ENCODE data around the gene NTMT1.
A peak's percentile ranks its signal among the peaks of the same experiment; 100 is the strongest.

Gene NTMT1

GRCh38 chr9:129639756-129640085, 13.8 kb downstream of the NTMT1 start:
- 89 to 94% methylated on average over 12 of the region's 12 CpGs for WGBS, 2 experiments (ENCODE audit: insufficient coverage in 2 of 2)
- Histone ChIP-seq H3K36me3 (ENCODE audit: control insufficient read depth, insufficient read depth, low read length) (peaks cover 53% of the 10 kb centered on the region), H3K4me3 (ENCODE audit: extremely low read depth, insufficient read depth, low read length, poor library complexity, severe bottlenecking) (no peak overlapping the region), H3K4me1 (ENCODE audit: control insufficient read depth, insufficient read depth, low read length, poor library complexity, severe bottlenecking) (peaks cover 8% of the 10 kb centered on the region), H3K9me3 (ENCODE audit: control insufficient read depth, low read length) (no peaks in the 10 kb centered on the region), H3K27ac (ENCODE audit: low read depth, low read length, severe bottlenecking) (no peak overlapping the region)

DNA sequence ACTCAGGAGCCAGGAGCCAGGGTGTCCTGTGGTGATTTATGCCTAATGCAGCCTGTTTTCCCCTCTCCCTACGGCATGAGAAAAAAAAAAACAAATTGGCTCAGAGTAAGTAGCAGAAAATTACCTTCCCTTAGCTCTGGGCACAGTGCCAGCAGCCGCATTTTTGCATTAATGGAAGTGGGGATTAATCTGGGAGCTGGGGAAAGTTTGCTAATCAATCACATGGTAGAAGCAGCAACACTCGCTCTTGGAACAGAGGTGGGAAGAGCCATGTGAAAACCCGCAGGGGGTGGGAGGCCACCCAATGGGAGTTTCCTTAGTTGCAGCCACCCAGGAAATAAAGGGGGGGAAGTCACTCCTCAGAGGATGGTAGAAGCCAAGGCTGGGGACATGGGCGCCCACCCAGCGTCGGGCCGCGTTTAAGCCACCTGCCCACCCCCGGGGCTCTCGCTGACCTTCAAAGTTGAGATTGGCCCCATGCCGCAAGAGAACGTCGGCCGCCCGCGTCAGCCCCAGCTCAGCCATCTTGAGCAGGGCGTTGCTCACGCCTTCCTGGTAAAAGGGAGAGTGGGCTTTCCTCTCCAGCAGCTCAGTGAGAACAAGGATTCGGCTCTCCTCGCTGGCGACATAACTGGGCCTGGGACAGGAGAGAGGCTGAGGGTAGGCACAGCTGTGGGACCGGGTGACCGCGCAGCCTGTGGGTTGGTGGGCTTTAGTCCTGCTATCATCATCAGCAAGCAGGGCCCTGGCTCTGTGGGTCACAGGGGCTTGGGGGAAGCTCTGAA, 14.3 kb downstream of the NTMT1 start:
- Histone ChIP-seq H3K4me1 (ENCODE audit: control insufficient read depth, insufficient read depth, low read length, poor library complexity, severe bottlenecking) (peaks cover 8% of the 10 kb centered on the region), H3K36me3 (ENCODE audit: control insufficient read depth, insufficient read depth, low read length) (peaks cover 47% of the 10 kb centered on the region), H3K9me3 (ENCODE audit: control insufficient read depth, low read length) (no peaks in the 10 kb centered on the region), H3K4me3 (ENCODE audit: extremely low read depth, insufficient read depth, low read length, poor library complexity, severe bottlenecking) (peak overlapping the region; percentile 100), H3K27ac (ENCODE audit: low read depth, low read length, severe bottlenecking) (no peak overlapping the region)
- 92 to 95% methylated on average over 21 of the region's 25 CpGs for WGBS, 2 experiments (ENCODE audit: insufficient coverage in 2 of 2)

GRCh38 chr9:129640871-129641749, 15.1 kb downstream of the NTMT1 start:
- no peak overlapping the region for H3K27ac ChIP-seq (ENCODE audit: low read depth, low read length, severe bottlenecking)
- peaks cover 39% of the 10 kb centered on the region for H3K36me3 ChIP-seq (ENCODE audit: control insufficient read depth, insufficient read depth, low read length)
- H3K9me3 ChIP-seq (ENCODE audit: control insufficient read depth, low read length), result no peaks in the 10 kb centered on the region
- 26% methylated on average over 37 to 38 of the region's 44 CpGs for WGBS, 2 experiments (ENCODE audit: insufficient coverage in 2 of 2)
- peaks cover 8% of the 10 kb centered on the region for H3K4me1 ChIP-seq (ENCODE audit: control insufficient read depth, insufficient read depth, low read length, poor library complexity, severe bottlenecking)
- H3K4me3 ChIP-seq (ENCODE audit: extremely low read depth, insufficient read depth, low read length, poor library complexity, severe bottlenecking), result peak overlapping the region; percentile 100

DNA sequence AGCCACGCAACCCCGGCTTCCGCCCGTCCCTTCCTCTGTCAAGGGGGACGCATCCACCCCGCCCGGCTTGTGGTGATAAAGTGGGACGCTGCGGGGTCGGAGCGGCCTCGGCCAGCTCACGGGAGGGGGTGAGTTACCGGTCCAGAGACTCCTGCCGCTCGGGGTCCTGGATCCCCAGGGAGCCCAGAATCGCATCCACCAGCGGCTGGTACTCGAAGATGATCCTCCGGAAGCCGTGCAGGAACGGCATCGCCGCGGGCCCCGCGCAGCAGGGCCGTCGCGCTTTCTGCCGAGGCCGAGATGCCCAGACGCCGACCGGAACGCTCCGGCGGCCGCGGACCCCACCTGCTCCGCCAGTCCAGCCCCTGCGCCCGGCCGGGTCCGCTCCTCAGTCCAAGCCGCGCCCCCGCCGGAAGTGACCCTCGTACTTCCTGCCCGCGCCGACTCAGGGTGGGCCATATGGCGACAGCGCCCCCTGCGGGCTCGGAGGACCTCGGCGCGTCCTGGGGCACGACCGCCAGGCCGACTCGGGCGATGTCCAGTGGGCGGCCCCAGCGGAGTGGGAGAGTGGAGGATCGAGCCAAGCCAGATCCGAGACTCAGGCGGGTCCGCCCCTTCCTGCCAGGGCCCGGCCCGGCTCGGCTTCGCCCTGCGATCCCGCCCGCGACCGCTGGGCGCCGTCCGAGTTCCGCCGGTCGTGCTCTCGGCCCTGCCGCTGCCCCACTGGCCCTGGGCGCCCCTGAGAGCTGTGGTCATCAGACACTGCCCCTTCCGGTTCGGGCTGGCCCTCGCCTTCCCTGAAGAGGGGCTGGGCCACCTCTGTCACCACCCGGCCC, 16.0 kb downstream of the NTMT1 start, which contains the start of gene ASB6:
Gene ASB6, minus strand, starts transcription at position 402 of the 836 bp plus-strand sequence. Its CDS starts 152 bp downstream, at position 250.
- H3K4me3 ChIP-seq (ENCODE audit: extremely low read depth, insufficient read depth, low read length, poor library complexity, severe bottlenecking), result peak within 1 kb of the TSS; percentile 100
- WGBS, 2 experiments (ENCODE audit: insufficient coverage in 2 of 2), result 0% methylated on average over 81 to 92 of the region's 93 CpGs
- peak within 1 kb of the TSS; percentile 53 for H3K27ac ChIP-seq (ENCODE audit: low read depth, low read length, severe bottlenecking)
- peaks cover 33% of the 10 kb centered on the region for H3K36me3 ChIP-seq (ENCODE audit: control insufficient read depth, insufficient read depth, low read length)
- peaks cover 8% of the 10 kb centered on the region for H3K4me1 ChIP-seq (ENCODE audit: control insufficient read depth, insufficient read depth, low read length, poor library complexity, severe bottlenecking)
- no peaks in the 10 kb centered on the region for H3K9me3 ChIP-seq (ENCODE audit: control insufficient read depth, low read length)

- WGBS, 2 experiments (ENCODE audit: insufficient coverage in 2 of 2), result 81 to 92% methylated on average over 3 to 5 of the region's 10 CpGs
- no peak overlapping the region for H3K27ac ChIP-seq (ENCODE audit: low read depth, low read length, severe bottlenecking)
These were observed 17.7 kb downstream of the NTMT1 start for GRCh38 chr9:129643706-129644105.

GRCh38 chr9:129644365-129644764, 18.4 kb downstream of the NTMT1 start:
- peaks cover 17% of the 10 kb centered on the region for H3K4me1 ChIP-seq (ENCODE audit: control insufficient read depth, insufficient read depth, low read length, poor library complexity, severe bottlenecking)
- peaks cover 9% of the 10 kb centered on the region for H3K36me3 ChIP-seq (ENCODE audit: control insufficient read depth, insufficient read depth, low read length)
- 87 to 95% methylated on average over 5 to 8 of the region's 11 CpGs for WGBS, 2 experiments (ENCODE audit: insufficient coverage in 2 of 2)
- H3K9me3 ChIP-seq (ENCODE audit: control insufficient read depth, low read length), result no peaks in the 10 kb centered on the region
- no peak overlapping the region for H3K27ac ChIP-seq (ENCODE audit: low read depth, low read length, severe bottlenecking)
- no peak overlapping the region for H3K4me3 ChIP-seq (ENCODE audit: extremely low read depth, insufficient read depth, low read length, poor library complexity, severe bottlenecking)

More at GRCh38 chr9:129643706-129644105, 17.7 kb downstream of the NTMT1 start:
- Histone ChIP-seq H3K9me3 (ENCODE audit: control insufficient read depth, low read length) (no peaks in the 10 kb centered on the region), H3K36me3 (ENCODE audit: control insufficient read depth, insufficient read depth, low read length) (peaks cover 16% of the 10 kb centered on the region), H3K4me1 (ENCODE audit: control insufficient read depth, insufficient read depth, low read length, poor library complexity, severe bottlenecking) (peaks cover 15% of the 10 kb centered on the region), H3K4me3 (ENCODE audit: extremely low read depth, insufficient read depth, low read length, poor library complexity, severe bottlenecking) (no peak overlapping the region)

GRCh38 chr9:129644902-129645301, 18.9 kb downstream of the NTMT1 start:
- Histone ChIP-seq H3K9me3 (ENCODE audit: control insufficient read depth, low read length) (no peaks in the 10 kb centered on the region), H3K4me3 (ENCODE audit: extremely low read depth, insufficient read depth, low read length, poor library complexity, severe bottlenecking) (no peak overlapping the region), H3K27ac (ENCODE audit: low read depth, low read length, severe bottlenecking) (no peak overlapping the region), H3K4me1 (ENCODE audit: control insufficient read depth, insufficient read depth, low read length, poor library complexity, severe bottlenecking) (peaks cover 17% of the 10 kb centered on the region), H3K36me3 (ENCODE audit: control insufficient read depth, insufficient read depth, low read length) (peaks cover 4% of the 10 kb centered on the region)
- WGBS, 2 experiments (ENCODE audit: insufficient coverage in 2 of 2), result 82 to 90% methylated on average over 17 of the region's 17 CpGs

DNA sequence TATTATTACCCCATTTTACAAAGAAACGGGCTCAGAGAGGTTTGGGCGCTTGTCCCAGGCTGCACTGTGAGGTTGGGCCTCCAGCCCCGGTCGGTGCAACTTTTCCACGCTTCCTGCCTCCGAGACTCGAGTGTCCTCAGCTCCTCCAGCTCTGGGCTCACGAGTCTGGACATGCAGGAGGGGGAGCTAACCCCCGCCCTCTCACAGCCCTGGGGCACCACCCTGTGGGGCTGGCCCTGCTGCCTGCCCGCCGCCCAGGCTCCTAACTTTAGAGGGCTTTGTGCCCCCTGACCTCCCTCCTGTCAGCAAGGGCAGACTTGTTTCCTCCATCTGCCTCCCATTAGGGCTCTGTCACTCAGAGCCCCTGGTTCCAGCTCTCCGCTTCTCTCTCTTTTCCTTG, 20.3 kb downstream of the NTMT1 start:
- Histone ChIP-seq H3K36me3 (ENCODE audit: control insufficient read depth, insufficient read depth, low read length) (no peaks in the 10 kb centered on the region), H3K4me3 (ENCODE audit: extremely low read depth, insufficient read depth, low read length, poor library complexity, severe bottlenecking) (no peak overlapping the region), H3K27ac (ENCODE audit: low read depth, low read length, severe bottlenecking) (no peak overlapping the region), H3K4me1 (ENCODE audit: control insufficient read depth, insufficient read depth, low read length, poor library complexity, severe bottlenecking) (peaks cover 10% of the 10 kb centered on the region), H3K9me3 (ENCODE audit: control insufficient read depth, low read length) (no peaks in the 10 kb centered on the region)
- WGBS, 2 experiments (ENCODE audit: insufficient coverage in 2 of 2), result 81 to 90% methylated on average over 6 to 11 of the region's 12 CpGs

DNA sequence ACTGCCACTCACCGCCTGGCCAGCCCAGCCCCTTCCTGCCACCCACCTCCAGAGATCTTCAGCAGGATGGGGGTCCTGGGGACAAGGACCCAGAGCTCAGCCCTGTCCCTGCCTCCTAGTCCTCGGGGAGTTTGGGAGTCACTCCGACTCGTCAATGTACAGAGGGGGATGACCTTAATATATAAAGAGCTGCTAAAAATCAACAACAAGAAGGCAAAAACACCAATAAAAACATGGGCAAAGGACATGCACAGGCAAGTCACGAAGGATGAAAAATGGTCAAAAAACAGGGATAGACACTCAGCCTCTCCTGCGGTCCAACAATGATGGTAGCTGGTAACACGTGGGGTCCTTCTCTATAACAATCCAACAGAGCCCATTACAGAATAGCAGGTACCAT, 20.7 kb downstream of the NTMT1 start:
- 100% methylated on average over 1 to 2 of the region's 7 CpGs for WGBS, 2 experiments (ENCODE audit: insufficient coverage in 2 of 2)
- H3K36me3 ChIP-seq (ENCODE audit: control insufficient read depth, insufficient read depth, low read length), result no peaks in the 10 kb centered on the region
- no peak overlapping the region for H3K4me3 ChIP-seq (ENCODE audit: extremely low read depth, insufficient read depth, low read length, poor library complexity, severe bottlenecking)
- peaks cover 10% of the 10 kb centered on the region for H3K4me1 ChIP-seq (ENCODE audit: control insufficient read depth, insufficient read depth, low read length, poor library complexity, severe bottlenecking)
- H3K27ac ChIP-seq (ENCODE audit: low read depth, low read length, severe bottlenecking), result no peak overlapping the region
- H3K9me3 ChIP-seq (ENCODE audit: control insufficient read depth, low read length), result no peaks in the 10 kb centered on the region

DNA sequence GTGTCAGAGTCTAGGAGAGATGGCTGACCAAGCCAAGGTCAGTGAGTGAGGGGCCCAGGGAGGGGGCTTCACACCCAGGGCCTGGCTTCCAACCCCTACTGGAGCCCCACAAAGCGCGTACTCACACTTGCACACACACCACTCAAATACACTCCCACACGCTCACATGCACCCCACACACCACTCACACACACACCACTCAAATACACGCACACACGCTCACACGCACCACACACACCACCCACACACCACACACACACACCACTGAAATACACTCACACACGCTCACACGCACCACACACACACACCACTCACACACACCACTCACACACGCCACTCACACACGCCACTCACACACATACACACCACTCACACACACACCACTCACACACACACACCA, 21.7 kb downstream of the NTMT1 start:
- Histone ChIP-seq H3K27ac (ENCODE audit: low read depth, low read length, severe bottlenecking) (no peak overlapping the region), H3K9me3 (ENCODE audit: control insufficient read depth, low read length) (no peaks in the 10 kb centered on the region), H3K4me3 (ENCODE audit: extremely low read depth, insufficient read depth, low read length, poor library complexity, severe bottlenecking) (no peak overlapping the region), H3K36me3 (ENCODE audit: control insufficient read depth, insufficient read depth, low read length) (no peaks in the 10 kb centered on the region), H3K4me1 (ENCODE audit: control insufficient read depth, insufficient read depth, low read length, poor library complexity, severe bottlenecking) (peaks cover 10% of the 10 kb centered on the region)
- WGBS, 2 experiments (ENCODE audit: insufficient coverage in 2 of 2), result 68 to 87% methylated on average over 3 to 8 of the region's 10 CpGs
